GM13976 (cell line): ENCODE results near the gene DUOX2.

Experiments
- DNase-seq: peaks from one replicate; pipeline ENCODE4 v3.0.0; 2012; ENCODE audit warnings: low spot score
- CTCF ChIP-seq: IDR thresholded peaks from 2 replicates; pipeline ENCODE4 v1.5.1; 2012; ENCODE audit warnings: borderline replicate concordance, mild to moderate bottlenecking; ENCODE audit not compliant: insufficient read depth; ENCODE audit errors: extremely low read depth, missing control alignments, control extremely low read depth
- in situ Hi-C: fragments of 300-500 bp; cut with MboI; formaldehyde crosslinking; loops from one replicate; pipeline ENCODE4 v1.12.0; 2022; ENCODE audit warnings: low sequenced_read_pairs, mixed read lengths, inconsistent platforms; ENCODE audit not compliant: unreplicated experiment

DUOX2 gene

DNA sequence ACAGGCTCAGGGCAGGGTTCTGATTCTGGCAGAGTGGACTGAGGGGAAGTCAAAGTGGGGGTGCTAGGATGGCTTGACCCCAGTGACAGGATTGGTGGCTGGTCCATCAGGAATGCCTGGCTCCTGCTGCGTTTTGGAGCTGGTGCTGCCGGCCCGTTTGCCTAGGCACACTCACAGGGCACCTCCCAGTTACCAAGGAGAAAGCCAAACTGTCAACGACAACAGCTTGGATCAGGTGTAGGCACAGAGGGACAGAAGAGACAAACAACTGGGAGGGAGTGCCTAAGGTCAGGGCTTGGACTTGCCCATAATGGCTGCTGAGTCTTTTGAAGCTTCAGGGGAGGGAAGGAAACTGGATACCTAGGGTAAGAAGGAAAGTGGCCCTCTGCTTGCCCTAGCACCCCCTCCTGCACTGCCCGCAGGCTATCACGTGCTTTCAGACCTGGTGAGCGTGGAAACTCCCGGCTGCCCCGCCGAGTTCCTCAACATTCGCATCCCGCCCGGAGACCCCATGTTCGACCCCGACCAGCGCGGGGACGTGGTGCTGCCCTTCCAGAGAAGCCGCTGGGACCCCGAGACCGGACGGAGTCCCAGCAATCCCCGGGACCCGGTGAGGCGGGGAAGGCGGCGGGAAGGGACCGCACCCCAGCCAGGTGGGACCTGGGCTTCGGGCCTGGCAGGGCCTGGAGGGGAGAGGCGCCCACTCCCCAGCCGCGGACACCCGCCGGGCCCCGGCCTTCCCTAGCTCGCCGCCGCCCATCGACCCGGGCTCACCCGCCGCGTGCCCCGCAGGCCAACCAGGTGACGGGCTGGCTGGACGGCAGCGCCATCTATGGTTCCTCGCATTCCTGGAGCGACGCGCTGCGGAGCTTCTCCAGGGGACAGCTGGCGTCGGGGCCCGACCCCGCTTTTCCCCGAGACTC, 21.0 kb upstream of the DUOX2 start:
- peak; percentile 26 for TF ChIP-seq CTCF
- in situ Hi-C loops = no loop called here
- DNase-seq = no peak

DNA sequence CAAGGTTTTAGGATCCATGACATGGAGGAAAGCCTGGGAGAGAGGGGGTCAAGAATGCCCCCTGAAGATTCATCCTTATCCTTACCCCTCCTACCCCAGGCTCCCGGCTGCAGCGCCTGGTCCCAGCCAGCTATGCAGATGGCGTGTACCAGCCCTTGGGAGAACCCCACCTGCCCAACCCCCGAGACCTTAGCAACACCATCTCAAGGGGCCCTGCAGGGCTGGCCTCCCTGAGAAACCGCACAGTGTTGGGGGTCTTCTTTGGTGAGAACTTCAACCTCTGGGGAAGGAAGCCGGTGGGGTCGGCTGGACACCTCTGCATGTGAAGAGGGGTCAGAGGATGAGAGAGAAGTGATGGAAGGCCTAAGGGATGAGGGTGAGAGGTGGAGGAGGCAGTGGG, 20.1 kb upstream of the DUOX2 start:
- no peak for TF ChIP-seq CTCF
- in situ Hi-C loops = no loop called here
- DNase-seq = no peak

DNA sequence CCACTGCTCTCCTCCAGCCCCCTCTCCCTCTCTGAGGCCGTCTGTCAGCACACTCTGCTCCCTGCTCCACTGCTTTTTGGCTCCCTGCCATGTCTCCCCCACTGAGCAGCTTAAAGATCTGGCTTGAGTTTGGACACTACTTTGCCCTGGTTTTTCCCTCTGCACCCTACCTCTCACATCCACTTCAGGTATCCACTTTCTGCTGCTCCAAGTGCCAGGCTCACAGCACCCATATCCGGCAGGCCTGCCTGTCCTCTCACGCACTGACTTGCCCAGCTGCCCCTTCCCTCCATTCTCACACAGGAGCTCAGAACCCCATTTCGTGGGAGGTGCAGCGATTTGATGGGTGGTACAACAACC, 19.6 kb upstream of the DUOX2 start:
- in situ Hi-C loops = no loop called here
- no peak for DNase-seq
- no peak for TF ChIP-seq CTCF

- no peak for TF ChIP-seq CTCF
- in situ Hi-C loops = no loop called here
Measured at GRCh38 chr15:45132844-45133560, 19.0 kb upstream of the DUOX2 start.

DNA sequence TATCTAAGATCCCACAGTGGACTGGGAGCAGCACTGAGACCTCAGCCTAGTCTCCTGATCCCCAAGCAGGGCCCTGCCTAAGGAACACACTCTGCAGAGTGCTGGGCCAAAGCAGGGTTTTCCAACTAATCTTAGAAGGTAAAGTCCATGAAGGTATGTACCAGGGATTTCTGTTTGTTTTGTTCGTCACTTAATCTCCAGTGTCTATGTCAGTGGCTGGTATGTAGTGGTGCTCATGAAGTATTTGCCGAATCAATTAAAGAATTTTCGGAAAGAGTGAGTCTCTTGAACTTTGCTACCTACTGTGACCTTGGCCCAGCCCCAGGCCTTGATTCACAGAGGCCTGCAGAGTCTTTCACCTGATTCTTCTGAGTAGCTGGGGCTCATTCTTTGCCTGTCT, 17.5 kb upstream of the DUOX2 start:
- TF ChIP-seq CTCF = no peak
- DNase-seq = no peak
- in situ Hi-C loops = no loop called here

More at GRCh38 chr15:45132844-45133560, 19.0 kb upstream of the DUOX2 start:
- DNase-seq = no peak

GRCh38 chr15:45130291-45131000, 16.5 kb upstream of the DUOX2 start:
- TF ChIP-seq CTCF = no peak
- in situ Hi-C loops = no loop called here
- no peak for DNase-seq
